GM23338 (cell line): ENCODE data around the gene CYTH3. TPM values are rescaled to one million over a fixed set of nuclear protein-coding genes. Genes with fewer than 3 reads are reported as not detected.

Experiments
- ATAC-seq: fragments of 200-7000 bp; cut with Tn5 transposase; 3 replicates; pipeline ENCODE4 v1.9.1; 2020
- DNase-seq: peaks from one replicate; pipeline ENCODE4 v3.0.0-alpha.2; 2015; ENCODE audit warnings: low spot score
- H2AFZ ChIP-seq: fragments of 200-600 bp; sonication (generic); 2 replicates; pipeline ENCODE4 v1.8.0; 2016; ENCODE audit warnings: antibody characterized with exemption, mild to moderate bottlenecking, moderate library complexity
- H3F3A ChIP-seq: fragments of 200-600 bp; sonication (generic); replicated peaks from 2 replicates; pipeline ENCODE4 v1.8.0; 2017; ENCODE audit warnings: antibody characterized with exemption, mixed run types, low read depth
- H3K27ac ChIP-seq: fragments of 200-600 bp; sonication (generic); 2 replicates; pipeline ENCODE4 v1.6.1; 2016; ENCODE audit warnings: low read depth
- H3K27me3 ChIP-seq: fragments of 200-600 bp; sonication (generic); 2 replicates; pipeline ENCODE4 v1.8.0; 2016; ENCODE audit warnings: mild to moderate bottlenecking, mixed run types, moderate library complexity; ENCODE audit not compliant: insufficient read depth
- H3K36me3 ChIP-seq: fragments of 200-600 bp; sonication (generic); 2 replicates; pipeline ENCODE4 v1.8.0; 2016; ENCODE audit warnings: mild to moderate bottlenecking; ENCODE audit not compliant: insufficient read depth
- H3K4me1 ChIP-seq: fragments of 200-600 bp; sonication (generic); 2 replicates; pipeline ENCODE4 v1.8.0; 2016; ENCODE audit warnings: mild to moderate bottlenecking, moderate library complexity; ENCODE audit not compliant: insufficient read depth
- H3K4me2 ChIP-seq: fragments of 200-600 bp; sonication (generic); 2 replicates; pipeline ENCODE4 v1.7.1; 2017; ENCODE audit warnings: mixed run types
- H3K4me3 ChIP-seq: fragments of 200-600 bp; sonication (generic); 2 replicates; pipeline ENCODE4 v1.6.1; 2016; ENCODE audit warnings: mixed run types
- H3K79me2 ChIP-seq: fragments of 200-600 bp; sonication (generic); replicated peaks from 2 replicates; pipeline ENCODE4 v1.8.0; 2017; ENCODE audit warnings: mild to moderate bottlenecking; ENCODE audit not compliant: insufficient read depth
- H3K9me2 ChIP-seq: fragments of 200-600 bp; sonication (generic); 2 replicates; pipeline ENCODE4 v1.8.0; 2017; ENCODE audit not compliant: insufficient read depth
- H4K20me1 ChIP-seq: fragments of 200-600 bp; sonication (generic); replicated peaks from 2 replicates; pipeline ENCODE4 v1.8.0; 2017; ENCODE audit warnings: mild to moderate bottlenecking; ENCODE audit not compliant: insufficient read depth
- H3K27ac Mint-ChIP-seq: 2 replicates; pipeline ENCODE4 v1.8.0; 2020; ENCODE audit warnings: inconsistent platforms, mild to moderate bottlenecking, moderate library complexity, mixed read lengths
- H3K27me3 Mint-ChIP-seq: 3 replicates; pipeline ENCODE4 v1.8.0; 2022; ENCODE audit warnings: low read depth, mild to moderate bottlenecking, moderate library complexity, mixed read lengths, inconsistent platforms; ENCODE audit not compliant: insufficient read depth, poor library complexity
- H3K36me3 Mint-ChIP-seq: 3 replicates; pipeline ENCODE4 v1.8.0; 2021; ENCODE audit warnings: low read depth, mild to moderate bottlenecking, inconsistent platforms, moderate library complexity, mixed read lengths
- H3K4me1 Mint-ChIP-seq: 3 replicates; pipeline ENCODE4 v1.8.0; 2020; ENCODE audit warnings: mild to moderate bottlenecking, inconsistent platforms, mixed read lengths
- H3K4me3 Mint-ChIP-seq: 3 replicates; pipeline ENCODE4 v1.8.0; 2021; ENCODE audit warnings: moderate library complexity, mild to moderate bottlenecking, inconsistent platforms, mixed read lengths
- H3K9me3 Mint-ChIP-seq: 3 replicates; pipeline ENCODE4 v1.8.0; 2020; ENCODE audit warnings: moderate library complexity, mild to moderate bottlenecking, inconsistent platforms, mixed read lengths
- CREB1 ChIP-seq: fragments of 250-450 bp; sonication (Bioruptor Pico); IDR thresholded peaks from 2 replicates; pipeline ENCODE4 v1.5.0; 2020; ENCODE audit warnings: low read depth, mild to moderate bottlenecking, moderate library complexity
- EZH2 ChIP-seq: fragments of 200-600 bp; sonication (generic); IDR thresholded peaks from one replicate; pipeline ENCODE4 v1.8.0; 2017; ENCODE audit warnings: antibody characterized with exemption, mild to moderate bottlenecking, low read depth; ENCODE audit not compliant: unreplicated experiment
- EZH2phosphoT487 ChIP-seq: fragments of 200-600 bp; sonication (generic); IDR thresholded peaks from one replicate; pipeline ENCODE4 v1.8.1; 2018; ENCODE audit warnings: antibody characterized with exemption; ENCODE audit not compliant: unreplicated experiment
- JUNB ChIP-seq: IDR thresholded peaks from one replicate; pipeline ENCODE4 v1.6.1; 2016; ENCODE audit warnings: antibody characterized with exemption; ENCODE audit not compliant: unreplicated experiment
- NANOG ChIP-seq: IDR thresholded peaks from 2 replicates; pipeline ENCODE4 v1.6.1; 2016; ENCODE audit warnings: antibody characterized with exemption, borderline replicate concordance
- POLR2AphosphoS5 ChIP-seq: IDR thresholded peaks from 2 replicates; pipeline ENCODE4 v1.6.1; 2016; ENCODE audit warnings: antibody characterized with exemption, low read depth
- STAT1 ChIP-seq: IDR thresholded peaks from one replicate; pipeline ENCODE4 v1.6.1; 2016; ENCODE audit warnings: antibody characterized with exemption; ENCODE audit not compliant: unreplicated experiment
- ZNF114 ChIP-seq: fragments of 250-450 bp; sonication (Bioruptor Pico); IDR thresholded peaks from 2 replicates; pipeline ENCODE4 v1.5.0; 2020; ENCODE audit warnings: mild to moderate bottlenecking, moderate library complexity
- ZNF331 ChIP-seq: fragments of 250-450 bp; sonication (Bioruptor Pico); IDR thresholded peaks from 2 replicates; pipeline ENCODE4 v1.5.0; 2020; ENCODE audit warnings: low read depth, mild to moderate bottlenecking, moderate library complexity
- polyA plus RNA-seq: library from polyadenylated mRNA; unstranded; fragments of >200 nt; fragmentation: Nextera tagmentation; extraction: Ambion mirVana; gene quantifications from 2 replicates; pipeline ENCODE4 v1.2.1, GENCODE V29; 2016
- total RNA-seq: library from RNA; depleted of rRNA; stranded (reverse); fragments of >200 nt; shearing (Covaris generic); gene quantifications from 2 replicates; pipeline ENCODE4 v1.2.3, GENCODE V29; 2014
- TF ChIP-seq, protein P1 (sequence below): IDR thresholded peaks from one replicate; pipeline ENCODE4 v1.6.1; 2018; ENCODE audit warnings: antibody characterized with exemption; ENCODE audit not compliant: unreplicated experiment
- TF ChIP-seq, protein P2 (sequence below): IDR thresholded peaks from 2 replicates; pipeline ENCODE4 v1.6.1; 2016; ENCODE audit warnings: antibody characterized with exemption
- TF ChIP-seq, protein P3 (sequence below), 2 experiments: fragments of 200-600 bp in 1 of 2; sonication (generic) in 1 of 2; conservative IDR thresholded peaks; 2 replicates each; pipeline versions ENCODE4 v1.5.1 to v1.6.1; 2016 to 2017; ENCODE audit warnings: antibody characterized with exemption in 2 of 2, low read depth in 2 of 2, mild to moderate bottlenecking in 2 of 2, moderate library complexity in 1 of 2
- TF ChIP-seq, protein P4 (sequence below): fragments of 250-450 bp; sonication (Bioruptor Pico); IDR thresholded peaks from 2 replicates; pipeline ENCODE4 v1.5.0; 2020; ENCODE audit warnings: mild to moderate bottlenecking, moderate library complexity

The CYTH3 gene
- total and polyA plus RNA-seq, 2 experiments from 2014 or later = 4.6 to 15.3 TPM

DNA sequence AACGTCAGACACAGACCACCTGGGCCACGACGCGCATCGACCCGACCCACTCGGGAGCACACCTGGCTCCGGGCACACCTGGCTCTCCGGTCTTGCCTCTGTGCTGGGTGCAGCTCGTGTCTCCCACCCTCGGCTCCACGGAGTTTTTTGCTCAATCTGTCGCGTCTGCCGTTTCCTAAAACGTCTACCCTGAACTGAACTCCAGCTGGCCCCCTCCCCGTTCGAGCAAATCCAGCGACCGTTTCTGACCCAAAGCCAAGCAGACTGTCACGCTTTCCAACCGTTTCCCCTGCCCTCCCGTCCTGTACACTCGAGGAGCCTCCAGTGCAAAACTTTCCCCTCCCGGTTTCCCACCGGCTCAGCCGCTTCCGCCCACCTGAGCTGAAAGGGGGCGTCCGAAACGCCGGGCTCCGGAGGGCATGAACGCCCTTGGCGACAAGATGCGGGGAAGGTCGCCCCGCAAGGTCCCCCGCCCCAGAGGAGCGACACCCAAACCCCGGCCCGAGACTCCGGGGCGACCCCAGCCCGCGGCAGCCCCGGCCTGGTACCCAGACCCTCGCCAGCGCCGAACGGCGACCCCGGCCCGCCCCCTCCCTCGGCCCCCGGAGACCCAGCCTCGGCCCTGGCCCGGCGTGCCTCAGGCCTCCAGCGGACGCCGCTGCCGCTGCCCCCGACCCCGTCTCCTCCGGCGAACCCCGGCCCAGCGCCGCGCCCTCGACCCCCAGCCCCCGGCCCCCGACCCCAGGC, 557 bp downstream of the CYTH3 start:
- ATAC-seq (peak; percentile 52), DNase-seq (no peak)
- Histone ChIP-seq H4K20me1 (0 out of 2 replicates have a peak, but pooled peaks cover 5% of the 10 kb centered on the region), H3K9me2 (no peaks in the 10 kb centered on the region), H3K27ac (no peak overlapping the region), H3K36me3 (no peaks in the 10 kb centered on the region), H3K27me3 (peaks cover 15% of the 10 kb centered on the region), H2AFZ (peak overlapping the region; percentile 87), H3K4me2 (peak overlapping the region; percentile 100), H3F3A (0 out of 2 replicates have a peak, but pooled peaks cover 4% of the 10 kb centered on the region), H3K79me2 (peaks cover 47% of the 10 kb centered on the region), H3K4me1 (peaks cover 14% of the 10 kb centered on the region), H3K4me3 (peak overlapping the region; percentile 92)
- Mint-ChIP-seq H3K4me3 (peak overlapping the region; percentile 89), H3K27me3 (peaks cover 24% of the 10 kb centered on the region), H3K9me3 (no peaks in the 10 kb centered on the region), H3K36me3 (no peaks in the 10 kb centered on the region), H3K4me1 (peaks cover 28% of the 10 kb centered on the region), H3K27ac (no peak overlapping the region)
- TF ChIP-seq, protein P1, sequence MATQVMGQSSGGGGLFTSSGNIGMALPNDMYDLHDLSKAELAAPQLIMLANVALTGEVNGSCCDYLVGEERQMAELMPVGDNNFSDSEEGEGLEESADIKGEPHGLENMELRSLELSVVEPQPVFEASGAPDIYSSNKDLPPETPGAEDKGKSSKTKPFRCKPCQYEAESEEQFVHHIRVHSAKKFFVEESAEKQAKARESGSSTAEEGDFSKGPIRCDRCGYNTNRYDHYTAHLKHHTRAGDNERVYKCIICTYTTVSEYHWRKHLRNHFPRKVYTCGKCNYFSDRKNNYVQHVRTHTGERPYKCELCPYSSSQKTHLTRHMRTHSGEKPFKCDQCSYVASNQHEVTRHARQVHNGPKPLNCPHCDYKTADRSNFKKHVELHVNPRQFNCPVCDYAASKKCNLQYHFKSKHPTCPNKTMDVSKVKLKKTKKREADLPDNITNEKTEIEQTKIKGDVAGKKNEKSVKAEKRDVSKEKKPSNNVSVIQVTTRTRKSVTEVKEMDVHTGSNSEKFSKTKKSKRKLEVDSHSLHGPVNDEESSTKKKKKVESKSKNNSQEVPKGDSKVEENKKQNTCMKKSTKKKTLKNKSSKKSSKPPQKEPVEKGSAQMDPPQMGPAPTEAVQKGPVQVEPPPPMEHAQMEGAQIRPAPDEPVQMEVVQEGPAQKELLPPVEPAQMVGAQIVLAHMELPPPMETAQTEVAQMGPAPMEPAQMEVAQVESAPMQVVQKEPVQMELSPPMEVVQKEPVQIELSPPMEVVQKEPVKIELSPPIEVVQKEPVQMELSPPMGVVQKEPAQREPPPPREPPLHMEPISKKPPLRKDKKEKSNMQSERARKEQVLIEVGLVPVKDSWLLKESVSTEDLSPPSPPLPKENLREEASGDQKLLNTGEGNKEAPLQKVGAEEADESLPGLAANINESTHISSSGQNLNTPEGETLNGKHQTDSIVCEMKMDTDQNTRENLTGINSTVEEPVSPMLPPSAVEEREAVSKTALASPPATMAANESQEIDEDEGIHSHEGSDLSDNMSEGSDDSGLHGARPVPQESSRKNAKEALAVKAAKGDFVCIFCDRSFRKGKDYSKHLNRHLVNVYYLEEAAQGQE = no peak
- TF ChIP-seq NANOG = no peak
- no peak for TF ChIP-seq POLR2AphosphoS5
- TF ChIP-seq, protein P2, sequence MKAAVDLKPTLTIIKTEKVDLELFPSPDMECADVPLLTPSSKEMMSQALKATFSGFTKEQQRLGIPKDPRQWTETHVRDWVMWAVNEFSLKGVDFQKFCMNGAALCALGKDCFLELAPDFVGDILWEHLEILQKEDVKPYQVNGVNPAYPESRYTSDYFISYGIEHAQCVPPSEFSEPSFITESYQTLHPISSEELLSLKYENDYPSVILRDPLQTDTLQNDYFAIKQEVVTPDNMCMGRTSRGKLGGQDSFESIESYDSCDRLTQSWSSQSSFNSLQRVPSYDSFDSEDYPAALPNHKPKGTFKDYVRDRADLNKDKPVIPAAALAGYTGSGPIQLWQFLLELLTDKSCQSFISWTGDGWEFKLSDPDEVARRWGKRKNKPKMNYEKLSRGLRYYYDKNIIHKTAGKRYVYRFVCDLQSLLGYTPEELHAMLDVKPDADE = no peak
- no peak for TF ChIP-seq CREB1 (CRISPR knock-in tag)
- TF ChIP-seq ZNF114 = no peak
- TF ChIP-seq EZH2 = no peak
- no peak for TF ChIP-seq JUNB
- TF ChIP-seq STAT1 = no peak
- TF ChIP-seq, protein P3, sequence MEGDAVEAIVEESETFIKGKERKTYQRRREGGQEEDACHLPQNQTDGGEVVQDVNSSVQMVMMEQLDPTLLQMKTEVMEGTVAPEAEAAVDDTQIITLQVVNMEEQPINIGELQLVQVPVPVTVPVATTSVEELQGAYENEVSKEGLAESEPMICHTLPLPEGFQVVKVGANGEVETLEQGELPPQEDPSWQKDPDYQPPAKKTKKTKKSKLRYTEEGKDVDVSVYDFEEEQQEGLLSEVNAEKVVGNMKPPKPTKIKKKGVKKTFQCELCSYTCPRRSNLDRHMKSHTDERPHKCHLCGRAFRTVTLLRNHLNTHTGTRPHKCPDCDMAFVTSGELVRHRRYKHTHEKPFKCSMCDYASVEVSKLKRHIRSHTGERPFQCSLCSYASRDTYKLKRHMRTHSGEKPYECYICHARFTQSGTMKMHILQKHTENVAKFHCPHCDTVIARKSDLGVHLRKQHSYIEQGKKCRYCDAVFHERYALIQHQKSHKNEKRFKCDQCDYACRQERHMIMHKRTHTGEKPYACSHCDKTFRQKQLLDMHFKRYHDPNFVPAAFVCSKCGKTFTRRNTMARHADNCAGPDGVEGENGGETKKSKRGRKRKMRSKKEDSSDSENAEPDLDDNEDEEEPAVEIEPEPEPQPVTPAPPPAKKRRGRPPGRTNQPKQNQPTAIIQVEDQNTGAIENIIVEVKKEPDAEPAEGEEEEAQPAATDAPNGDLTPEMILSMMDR (conservative IDR thresholded peaks at IDR 0.05; ENCODE audit: low read depth in 2 of 2) = no peak
- TF ChIP-seq, protein P4, sequence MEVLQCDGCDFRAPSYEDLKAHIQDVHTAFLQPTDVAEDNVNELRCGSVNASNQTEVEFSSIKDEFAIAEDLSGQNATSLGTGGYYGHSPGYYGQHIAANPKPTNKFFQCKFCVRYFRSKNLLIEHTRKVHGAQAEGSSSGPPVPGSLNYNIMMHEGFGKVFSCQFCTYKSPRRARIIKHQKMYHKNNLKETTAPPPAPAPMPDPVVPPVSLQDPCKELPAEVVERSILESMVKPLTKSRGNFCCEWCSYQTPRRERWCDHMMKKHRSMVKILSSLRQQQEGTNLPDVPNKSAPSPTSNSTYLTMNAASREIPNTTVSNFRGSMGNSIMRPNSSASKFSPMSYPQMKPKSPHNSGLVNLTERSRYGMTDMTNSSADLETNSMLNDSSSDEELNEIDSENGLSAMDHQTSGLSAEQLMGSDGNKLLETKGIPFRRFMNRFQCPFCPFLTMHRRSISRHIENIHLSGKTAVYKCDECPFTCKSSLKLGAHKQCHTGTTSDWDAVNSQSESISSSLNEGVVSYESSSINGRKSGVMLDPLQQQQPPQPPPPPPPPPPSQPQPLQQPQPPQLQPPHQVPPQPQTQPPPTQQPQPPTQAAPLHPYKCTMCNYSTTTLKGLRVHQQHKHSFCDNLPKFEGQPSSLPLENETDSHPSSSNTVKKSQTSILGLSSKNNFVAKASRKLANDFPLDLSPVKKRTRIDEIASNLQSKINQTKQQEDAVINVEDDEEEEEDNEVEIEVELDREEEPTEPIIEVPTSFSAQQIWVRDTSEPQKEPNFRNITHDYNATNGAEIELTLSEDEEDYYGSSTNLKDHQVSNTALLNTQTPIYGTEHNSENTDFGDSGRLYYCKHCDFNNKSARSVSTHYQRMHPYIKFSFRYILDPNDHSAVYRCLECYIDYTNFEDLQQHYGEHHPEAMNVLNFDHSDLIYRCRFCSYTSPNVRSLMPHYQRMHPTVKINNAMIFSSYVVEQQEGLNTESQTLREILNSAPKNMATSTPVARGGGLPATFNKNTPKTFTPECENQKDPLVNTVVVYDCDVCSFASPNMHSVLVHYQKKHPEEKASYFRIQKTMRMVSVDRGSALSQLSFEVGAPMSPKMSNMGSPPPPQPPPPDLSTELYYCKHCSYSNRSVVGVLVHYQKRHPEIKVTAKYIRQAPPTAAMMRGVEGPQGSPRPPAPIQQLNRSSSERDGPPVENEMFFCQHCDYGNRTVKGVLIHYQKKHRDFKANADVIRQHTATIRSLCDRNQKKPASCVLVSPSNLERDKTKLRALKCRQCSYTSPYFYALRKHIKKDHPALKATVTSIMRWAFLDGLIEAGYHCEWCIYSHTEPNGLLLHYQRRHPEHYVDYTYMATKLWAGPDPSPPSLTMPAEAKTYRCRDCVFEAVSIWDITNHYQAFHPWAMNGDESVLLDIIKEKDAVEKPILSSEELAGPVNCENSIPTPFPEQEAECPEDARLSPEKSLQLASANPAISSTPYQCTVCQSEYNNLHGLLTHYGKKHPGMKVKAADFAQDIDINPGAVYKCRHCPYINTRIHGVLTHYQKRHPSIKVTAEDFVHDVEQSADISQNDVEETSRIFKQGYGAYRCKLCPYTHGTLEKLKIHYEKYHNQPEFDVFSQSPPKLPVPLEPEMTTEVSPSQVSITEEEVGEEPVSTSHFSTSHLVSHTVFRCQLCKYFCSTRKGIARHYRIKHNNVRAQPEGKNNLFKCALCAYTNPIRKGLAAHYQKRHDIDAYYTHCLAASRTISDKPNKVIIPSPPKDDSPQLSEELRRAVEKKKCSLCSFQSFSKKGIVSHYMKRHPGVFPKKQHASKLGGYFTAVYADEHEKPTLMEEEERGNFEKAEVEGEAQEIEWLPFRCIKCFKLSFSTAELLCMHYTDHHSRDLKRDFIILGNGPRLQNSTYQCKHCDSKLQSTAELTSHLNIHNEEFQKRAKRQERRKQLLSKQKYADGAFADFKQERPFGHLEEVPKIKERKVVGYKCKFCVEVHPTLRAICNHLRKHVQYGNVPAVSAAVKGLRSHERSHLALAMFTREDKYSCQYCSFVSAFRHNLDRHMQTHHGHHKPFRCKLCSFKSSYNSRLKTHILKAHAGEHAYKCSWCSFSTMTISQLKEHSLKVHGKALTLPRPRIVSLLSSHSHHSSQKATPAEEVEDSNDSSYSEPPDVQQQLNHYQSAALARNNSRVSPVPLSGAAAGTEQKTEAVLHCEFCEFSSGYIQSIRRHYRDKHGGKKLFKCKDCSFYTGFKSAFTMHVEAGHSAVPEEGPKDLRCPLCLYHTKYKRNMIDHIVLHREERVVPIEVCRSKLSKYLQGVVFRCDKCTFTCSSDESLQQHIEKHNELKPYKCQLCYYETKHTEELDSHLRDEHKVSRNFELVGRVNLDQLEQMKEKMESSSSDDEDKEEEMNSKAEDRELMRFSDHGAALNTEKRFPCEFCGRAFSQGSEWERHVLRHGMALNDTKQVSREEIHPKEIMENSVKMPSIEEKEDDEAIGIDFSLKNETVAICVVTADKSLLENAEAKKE = no peak
- no peak for TF ChIP-seq ZNF331
- TF ChIP-seq EZH2phosphoT487 = no peak
